Measurements from ENCODE around the gene EBF3. TPM values are rescaled to one million over a fixed set of nuclear protein-coding genes. Genes with fewer than 3 reads are reported as not detected.

Gene EBF3
- total RNA-seq, 1 experiment from 2014 or later: 56.2 TPM

DNA sequence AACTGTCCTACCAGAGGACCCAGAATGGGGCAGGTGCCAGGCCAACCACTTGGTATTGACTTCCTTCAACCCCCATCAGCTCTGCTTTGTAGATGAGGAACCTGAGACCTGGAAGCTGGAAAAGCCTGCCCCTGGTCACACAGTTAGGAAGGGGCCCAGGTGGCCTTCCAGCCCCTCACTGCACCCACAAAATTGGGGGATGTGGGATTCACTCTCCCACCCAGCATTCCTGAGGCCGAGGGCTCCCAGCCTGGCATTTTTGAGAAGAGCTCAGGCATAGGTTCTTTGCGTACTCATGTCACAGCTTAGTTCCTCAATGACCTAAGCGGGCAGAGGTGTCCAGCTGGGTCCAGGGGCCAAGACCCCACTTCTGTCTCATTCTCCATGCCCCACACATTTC lies 46.1 kb downstream of the EBF3 start:
- Histone ChIP-seq H3K36me3 (ENCODE audit: insufficient read depth, low read length, poor library complexity, severe bottlenecking) (peaks cover 8% of the 10 kb centered on the region), H3K27me3 (replicated peaks; ENCODE audit: insufficient read depth, low read depth, low read length, poor library complexity) (no peaks in the 10 kb centered on the region), H3K27ac (ENCODE audit: low read depth, low read length, poor library complexity, severe bottlenecking) (no peak overlapping the region), H3K4me1 (ENCODE audit: insufficient read depth, low read length, poor library complexity, severe bottlenecking) (peaks cover 12% of the 10 kb centered on the region), H3K4me3 (ENCODE audit: low read depth, low read length, poor library complexity, severe bottlenecking) (no peak overlapping the region), H3K9me3 (ENCODE audit: low read depth, low read length, poor library complexity, severe bottlenecking) (no peaks in the 10 kb centered on the region)
- ChIA-PET CTCF (no interaction called here), POLR2A (ENCODE audit: low non-redundant PET) (no interaction called here)
- intact Hi-C loops (cut with micrococcal nuclease; ENCODE audit: unreplicated experiment): no loop called here
- TF ChIP-seq, protein P1, sequence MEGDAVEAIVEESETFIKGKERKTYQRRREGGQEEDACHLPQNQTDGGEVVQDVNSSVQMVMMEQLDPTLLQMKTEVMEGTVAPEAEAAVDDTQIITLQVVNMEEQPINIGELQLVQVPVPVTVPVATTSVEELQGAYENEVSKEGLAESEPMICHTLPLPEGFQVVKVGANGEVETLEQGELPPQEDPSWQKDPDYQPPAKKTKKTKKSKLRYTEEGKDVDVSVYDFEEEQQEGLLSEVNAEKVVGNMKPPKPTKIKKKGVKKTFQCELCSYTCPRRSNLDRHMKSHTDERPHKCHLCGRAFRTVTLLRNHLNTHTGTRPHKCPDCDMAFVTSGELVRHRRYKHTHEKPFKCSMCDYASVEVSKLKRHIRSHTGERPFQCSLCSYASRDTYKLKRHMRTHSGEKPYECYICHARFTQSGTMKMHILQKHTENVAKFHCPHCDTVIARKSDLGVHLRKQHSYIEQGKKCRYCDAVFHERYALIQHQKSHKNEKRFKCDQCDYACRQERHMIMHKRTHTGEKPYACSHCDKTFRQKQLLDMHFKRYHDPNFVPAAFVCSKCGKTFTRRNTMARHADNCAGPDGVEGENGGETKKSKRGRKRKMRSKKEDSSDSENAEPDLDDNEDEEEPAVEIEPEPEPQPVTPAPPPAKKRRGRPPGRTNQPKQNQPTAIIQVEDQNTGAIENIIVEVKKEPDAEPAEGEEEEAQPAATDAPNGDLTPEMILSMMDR (conservative IDR thresholded peaks at IDR 0.05; ENCODE audit: low read depth, low read length): no peak
- TF ChIP-seq EZH2 (IDR thresholded peaks at IDR 0.05; ENCODE audit: borderline replicate concordance, low read depth, low read length, poor library complexity, severe bottlenecking): no peak
- no peak for DNase-seq (ENCODE audit: low spot score)
- BruUV-seq (replicated peaks): no TSS peak

DNA sequence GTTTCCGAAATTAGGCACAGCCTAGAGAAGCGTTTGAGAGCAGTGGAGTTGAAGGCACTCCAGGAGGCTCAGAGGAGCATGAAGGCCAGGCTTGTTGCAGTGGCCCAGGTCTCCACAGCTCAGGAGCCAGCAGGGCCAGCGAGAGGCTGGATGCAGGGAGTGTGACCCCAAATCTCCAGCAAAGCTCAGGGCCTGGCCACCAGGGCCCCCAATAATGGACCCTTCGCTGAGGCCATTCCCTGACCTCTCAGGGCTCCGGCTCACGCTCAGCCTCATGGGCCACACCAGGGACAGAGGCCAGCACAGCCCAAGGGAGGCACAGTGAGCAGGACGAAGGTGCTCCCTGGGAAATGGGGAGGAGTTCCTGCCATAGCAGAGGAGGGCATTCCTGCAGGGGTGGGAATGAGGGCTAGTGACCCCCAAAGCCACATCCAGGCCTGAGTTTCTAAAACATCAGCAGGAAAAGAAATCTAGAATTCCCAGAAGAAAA lies 47.5 kb downstream of the EBF3 start:
- ChIA-PET CTCF (no interaction called here), POLR2A (ENCODE audit: low non-redundant PET) (no interaction called here)
- TF ChIP-seq, protein P1 (conservative IDR thresholded peaks at IDR 0.05; ENCODE audit: low read depth, low read length): no peak
- TF ChIP-seq EZH2 (IDR thresholded peaks at IDR 0.05; ENCODE audit: borderline replicate concordance, low read depth, low read length, poor library complexity, severe bottlenecking): no peak
- no peak overlapping the region for H3K4me3 ChIP-seq (ENCODE audit: low read depth, low read length, poor library complexity, severe bottlenecking)
- H3K27me3 ChIP-seq (replicated peaks; ENCODE audit: insufficient read depth, low read depth, low read length, poor library complexity): no peaks in the 10 kb centered on the region
- intact Hi-C loops (cut with micrococcal nuclease; ENCODE audit: unreplicated experiment): no loop called here
- no TSS peak for BruUV-seq (replicated peaks)
- H3K9me3 ChIP-seq (ENCODE audit: low read depth, low read length, poor library complexity, severe bottlenecking): no peaks in the 10 kb centered on the region
- peak overlapping the region; percentile 50 for H3K27ac ChIP-seq (ENCODE audit: low read depth, low read length, poor library complexity, severe bottlenecking)
- H3K36me3 ChIP-seq (ENCODE audit: insufficient read depth, low read length, poor library complexity, severe bottlenecking): peaks cover 8% of the 10 kb centered on the region
- DNase-seq (ENCODE audit: low spot score): no peak
- H3K4me1 ChIP-seq (ENCODE audit: insufficient read depth, low read length, poor library complexity, severe bottlenecking): peaks cover 25% of the 10 kb centered on the region

DNA sequence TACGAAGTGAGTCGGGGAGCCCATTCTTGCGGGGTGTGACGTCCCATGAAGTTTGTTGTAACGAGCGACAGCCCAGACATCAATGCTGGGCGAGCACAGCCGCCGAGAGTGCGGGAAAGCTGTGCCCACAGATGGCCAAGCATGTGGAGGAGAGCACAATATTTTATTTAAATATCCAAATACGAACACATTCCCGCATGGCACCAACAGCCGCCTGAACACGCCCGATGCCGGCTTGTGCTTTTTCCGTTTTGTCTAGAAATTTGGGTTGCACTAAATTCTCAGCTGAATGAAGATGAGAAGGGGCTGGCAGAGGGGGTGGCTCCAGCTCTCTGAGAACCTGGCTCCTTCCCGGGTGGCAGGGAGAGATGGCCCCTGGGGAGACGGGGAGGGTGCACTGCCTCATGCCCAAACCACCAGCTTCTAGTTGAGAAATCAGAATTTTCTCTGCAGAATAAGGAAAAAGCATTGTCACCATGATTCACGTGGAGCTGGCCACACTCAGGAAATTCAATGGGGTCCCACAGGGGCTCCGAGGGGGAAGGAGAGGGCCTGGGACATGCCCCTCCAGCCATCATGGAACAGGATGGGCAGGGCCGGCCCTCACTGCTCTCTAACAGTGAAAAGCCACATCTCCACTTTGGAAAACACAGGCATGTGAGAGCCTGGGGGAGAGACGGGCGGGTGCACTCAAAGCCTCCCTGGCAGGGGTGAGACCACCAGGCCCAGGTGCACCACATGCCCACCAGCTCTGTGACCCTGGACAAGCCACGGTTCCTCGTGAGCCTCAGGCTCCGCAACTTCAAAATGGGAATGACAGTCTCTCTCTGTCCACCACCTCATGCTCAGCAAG lies 48.3 kb downstream of the EBF3 start:
- intact Hi-C loops (cut with micrococcal nuclease; ENCODE audit: unreplicated experiment): no loop called here
- Histone ChIP-seq H3K27me3 (replicated peaks; ENCODE audit: insufficient read depth, low read depth, low read length, poor library complexity) (no peaks in the 10 kb centered on the region), H3K36me3 (ENCODE audit: insufficient read depth, low read length, poor library complexity, severe bottlenecking) (peaks cover 5% of the 10 kb centered on the region), H3K9me3 (ENCODE audit: low read depth, low read length, poor library complexity, severe bottlenecking) (no peaks in the 10 kb centered on the region), H3K4me3 (ENCODE audit: low read depth, low read length, poor library complexity, severe bottlenecking) (no peak overlapping the region), H3K4me1 (ENCODE audit: insufficient read depth, low read length, poor library complexity, severe bottlenecking) (peaks cover 25% of the 10 kb centered on the region), H3K27ac (ENCODE audit: low read depth, low read length, poor library complexity, severe bottlenecking) (peak overlapping the region; percentile 50)
- BruUV-seq (replicated peaks): no TSS peak
- POLR2A ChIA-PET (ENCODE audit: low non-redundant PET): no interaction called here
- CTCF ChIA-PET: no interaction called here
- DNase-seq (ENCODE audit: low spot score): no peak
- no peak for TF ChIP-seq EZH2 (IDR thresholded peaks at IDR 0.05; ENCODE audit: borderline replicate concordance, low read depth, low read length, poor library complexity, severe bottlenecking)
- TF ChIP-seq, protein P1 (conservative IDR thresholded peaks at IDR 0.05; ENCODE audit: low read depth, low read length): no peak

Data from A673 (cell line).